Adrenal gland (tissue), 5 donors: Measurements from ENCODE around the gene CD48.

Source experiments
- CTCF ChIP-seq, 6 experiments: fragments of 450-650 bp in 4 of 6; fragments of 200-600 bp in 2 of 6; sonication (generic) in 1 of 6; IDR thresholded peaks; 1 replicate in 5 of 6; 2 replicates in 1 of 6; pipeline versions ENCODE4 v1.5.1 to v1.8.0; 2016 to 2021; ENCODE audit warnings: antibody characterized with exemption in 6 of 6, mild to moderate bottlenecking in 2 of 6, moderate library complexity in 1 of 6
- POLR2A ChIP-seq, 2 donors: fragments of 450-650 bp; IDR thresholded peaks; one replicate each; pipeline ENCODE4 v1.6.1; 2017; ENCODE audit warnings: antibody characterized with exemption in 2 of 2, mild to moderate bottlenecking in 2 of 2, moderate library complexity in 1 of 2
- donor health status: DM: no; HTN: no; CAD: no.

GRCh38 chr1:160716013-160716412 is 4.4 kb upstream of the CD48 start:
- no peak for TF ChIP-seq CTCF (IDR thresholded peaks at IDR 0.05)
- no peak for TF ChIP-seq POLR2A (IDR thresholded peaks at IDR 0.05)
